ENCODE data around the gene CHST11.

The CHST11 gene

GRCh38 chr12:104709692-104710435 lies 253.1 kb downstream of the CHST11 start:
- Histone ChIP-seq H3K4me3 (ENCODE audit: low read depth, low read length) (no peak overlapping the region), H3K4me1 (ENCODE audit: control insufficient read depth, insufficient read depth, low read length) (no peaks in the 10 kb centered on the region), H3K27ac (ENCODE audit: extremely low read depth, low read depth, low read length) (no peak overlapping the region), H3K36me3 (ENCODE audit: control insufficient read depth in 2 of 2, insufficient read depth in 1 of 2, low read length in 2 of 2) (no peaks in the 10 kb centered on the region), H3K9me3 (ENCODE audit: control insufficient read depth, insufficient read depth, low read depth, low read length) (no peaks in the 10 kb centered on the region)
- ChIA-PET POLR2A (no interaction called here), CTCF (no interaction called here)
- TF ChIP-seq ZNF280C (tag by site-specific recombination; IDR thresholded peaks at IDR 0.05), result no peak
- TF ChIP-seq YY1 (tag by site-specific recombination; IDR thresholded peaks at IDR 0.05), result no peak
- no peak for TF ChIP-seq ZSCAN18 (tag by site-specific recombination; IDR thresholded peaks at IDR 0.05)
- no peak for TF ChIP-seq ZBTB1 (tag by site-specific recombination; IDR thresholded peaks at IDR 0.05)
- no peak for TF ChIP-seq ZNF558 (tag by site-specific recombination; IDR thresholded peaks at IDR 0.05)
- TF ChIP-seq ZNF16 (tag by site-specific recombination; IDR thresholded peaks at IDR 0.05; ENCODE audit: low read depth), result no peak
- TF ChIP-seq ZNF580 (tag by site-specific recombination; IDR thresholded peaks at IDR 0.05), result no peak
- no peak for TF ChIP-seq FEZF1 (tag by site-specific recombination; IDR thresholded peaks at IDR 0.05)

GRCh38 chr12:104710940-104711689 lies 254.4 kb downstream of the CHST11 start:
- no peaks in the 10 kb centered on the region for H3K36me3 ChIP-seq (ENCODE audit: control insufficient read depth in 2 of 2, insufficient read depth in 1 of 2, low read length in 2 of 2)
- ChIA-PET POLR2A (no interaction called here), CTCF (interaction anchor here (0.7 kb wide), 1 partner anchor 270 kb away, joined by 3 read pairs; no protein-coding TSS in a partner anchor)
- H3K27ac ChIP-seq (ENCODE audit: extremely low read depth, low read depth, low read length), result no peak overlapping the region
- H3K4me3 ChIP-seq (ENCODE audit: low read depth, low read length), result no peak overlapping the region
- TF ChIP-seq ZBTB44 (tag by site-specific recombination; IDR thresholded peaks at IDR 0.05), result no peak
- TF ChIP-seq AEBP2 (tag by site-specific recombination; IDR thresholded peaks at IDR 0.05; ENCODE audit: borderline replicate concordance), result no peak
- no peak for TF ChIP-seq BCL6B (tag by site-specific recombination; IDR thresholded peaks at IDR 0.05)
- TF ChIP-seq ZNF580 (tag by site-specific recombination; IDR thresholded peaks at IDR 0.05), result no peak
- TF ChIP-seq ZNF148 (tag by site-specific recombination; IDR thresholded peaks at IDR 0.05; ENCODE audit: borderline replicate concordance), result no peak
- no peak for TF ChIP-seq YY1 (tag by site-specific recombination; IDR thresholded peaks at IDR 0.05)
- no peaks in the 10 kb centered on the region for H3K9me3 ChIP-seq (ENCODE audit: control insufficient read depth, insufficient read depth, low read depth, low read length)
- no peaks in the 10 kb centered on the region for H3K4me1 ChIP-seq (ENCODE audit: control insufficient read depth, insufficient read depth, low read length)

Measured in HEK293 (cell line).